ENCODE data around the gene ITFG1.
"Not testable (repeated sequence)": the region's sequence is repeated elsewhere in the genome, so short reads cannot be mapped to it uniquely, and the experiment has no call there.

Gene ITFG1

GRCh38 chr16:47140686-47141085 is 320.2 kb downstream of the ITFG1 start:
- no peak overlapping the region for H3K27ac ChIP-seq
- TF ChIP-seq, protein P1, sequence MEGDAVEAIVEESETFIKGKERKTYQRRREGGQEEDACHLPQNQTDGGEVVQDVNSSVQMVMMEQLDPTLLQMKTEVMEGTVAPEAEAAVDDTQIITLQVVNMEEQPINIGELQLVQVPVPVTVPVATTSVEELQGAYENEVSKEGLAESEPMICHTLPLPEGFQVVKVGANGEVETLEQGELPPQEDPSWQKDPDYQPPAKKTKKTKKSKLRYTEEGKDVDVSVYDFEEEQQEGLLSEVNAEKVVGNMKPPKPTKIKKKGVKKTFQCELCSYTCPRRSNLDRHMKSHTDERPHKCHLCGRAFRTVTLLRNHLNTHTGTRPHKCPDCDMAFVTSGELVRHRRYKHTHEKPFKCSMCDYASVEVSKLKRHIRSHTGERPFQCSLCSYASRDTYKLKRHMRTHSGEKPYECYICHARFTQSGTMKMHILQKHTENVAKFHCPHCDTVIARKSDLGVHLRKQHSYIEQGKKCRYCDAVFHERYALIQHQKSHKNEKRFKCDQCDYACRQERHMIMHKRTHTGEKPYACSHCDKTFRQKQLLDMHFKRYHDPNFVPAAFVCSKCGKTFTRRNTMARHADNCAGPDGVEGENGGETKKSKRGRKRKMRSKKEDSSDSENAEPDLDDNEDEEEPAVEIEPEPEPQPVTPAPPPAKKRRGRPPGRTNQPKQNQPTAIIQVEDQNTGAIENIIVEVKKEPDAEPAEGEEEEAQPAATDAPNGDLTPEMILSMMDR (conservative IDR thresholded peaks at IDR 0.05), result no peak

DNA sequence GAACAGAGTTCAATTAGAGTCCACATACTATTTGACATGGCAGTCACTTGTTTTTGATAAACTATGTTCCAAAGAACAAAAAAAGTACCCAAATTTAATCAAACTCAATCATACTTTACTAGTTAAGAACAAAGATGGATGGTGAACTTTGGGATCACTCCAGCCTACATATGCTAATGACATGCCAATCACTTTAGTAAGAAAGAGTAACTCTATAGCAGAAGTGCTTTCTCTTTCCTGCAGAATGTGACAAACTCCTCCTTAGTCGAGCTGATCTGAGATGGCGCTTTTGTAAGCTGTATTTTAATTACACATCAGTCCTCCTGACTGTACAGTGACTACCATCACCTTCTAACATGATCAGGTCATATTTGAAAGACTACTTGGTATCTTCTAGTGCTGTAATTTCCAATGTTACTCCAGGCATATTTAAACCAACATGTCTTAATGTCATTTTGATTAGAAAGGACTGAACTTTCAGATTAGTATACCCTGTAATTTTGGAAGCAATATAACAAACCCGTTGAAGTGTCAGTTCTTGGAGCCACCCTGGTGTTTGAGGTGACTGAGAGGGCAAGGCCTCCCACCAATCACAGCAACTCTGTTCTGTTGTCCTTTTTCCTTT is 321.2 kb downstream of the ITFG1 start:
- TF ChIP-seq, protein P1 (conservative IDR thresholded peaks at IDR 0.05), result no peak
- no peak overlapping the region for H3K27ac ChIP-seq

- not testable (repeated sequence) for H3K27ac ChIP-seq
These were observed 322.9 kb downstream of the ITFG1 start for GRCh38 chr16:47137925-47138324.

DNA sequence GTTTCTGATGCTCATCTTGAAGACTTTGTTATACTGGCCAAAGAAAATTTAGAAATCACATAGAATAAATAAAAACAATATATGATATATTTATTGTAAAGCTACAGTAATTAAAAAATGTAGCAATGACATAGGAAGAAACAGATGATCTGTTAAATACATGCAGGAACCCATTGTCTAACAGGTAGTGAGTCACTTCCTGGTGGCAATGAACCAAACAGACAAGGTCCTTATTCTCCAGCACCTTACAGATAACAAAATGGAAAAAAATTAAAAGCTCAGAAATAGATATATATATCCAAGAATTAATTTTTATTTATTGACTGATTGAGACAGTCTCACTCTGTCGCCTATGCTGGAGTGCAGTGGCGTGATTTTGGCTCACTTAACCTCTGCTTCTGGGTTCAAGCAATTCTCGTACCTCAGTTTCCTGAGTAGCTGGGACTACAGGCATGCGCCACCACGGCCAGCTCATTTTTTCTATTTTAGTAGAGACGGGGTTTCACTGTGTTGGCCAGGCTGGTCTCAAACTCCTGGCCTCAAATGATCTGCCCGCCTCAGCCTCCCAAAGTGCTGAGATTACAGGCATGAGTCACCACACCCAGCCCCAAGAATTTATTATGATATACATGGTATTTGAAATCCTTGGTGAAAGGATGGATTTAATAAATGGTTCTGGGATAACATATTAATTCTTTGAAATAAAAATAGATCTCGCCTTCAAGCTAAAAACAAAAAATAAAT is 324.6 kb downstream of the ITFG1 start:
- TF ChIP-seq, protein P1 (conservative IDR thresholded peaks at IDR 0.05), result no peak
- H3K27ac ChIP-seq, result no peak overlapping the region

DNA sequence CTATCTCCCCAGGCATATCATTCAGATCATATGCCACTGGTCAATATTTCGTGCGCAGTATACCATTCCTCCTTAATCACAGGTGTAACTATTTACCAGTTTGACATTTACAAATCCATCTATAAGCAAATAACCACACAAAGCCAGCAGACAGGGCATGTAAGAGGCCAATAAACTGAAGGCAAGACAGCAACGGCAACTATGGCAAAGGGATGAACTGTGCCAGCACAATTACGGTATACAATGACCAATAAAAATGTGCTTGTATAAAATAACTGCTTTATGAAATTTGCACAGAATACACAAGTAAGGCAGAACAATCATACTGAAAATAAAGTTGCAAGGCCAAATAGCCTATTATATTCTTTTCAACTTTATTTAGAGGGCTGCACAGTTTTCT is 326.3 kb downstream of the ITFG1 start:
- TF ChIP-seq, protein P1 (conservative IDR thresholded peaks at IDR 0.05), result no peak
- H3K27ac ChIP-seq, result peak overlapping the region; percentile 16; the same call in 1 of the 2 replicates

DNA sequence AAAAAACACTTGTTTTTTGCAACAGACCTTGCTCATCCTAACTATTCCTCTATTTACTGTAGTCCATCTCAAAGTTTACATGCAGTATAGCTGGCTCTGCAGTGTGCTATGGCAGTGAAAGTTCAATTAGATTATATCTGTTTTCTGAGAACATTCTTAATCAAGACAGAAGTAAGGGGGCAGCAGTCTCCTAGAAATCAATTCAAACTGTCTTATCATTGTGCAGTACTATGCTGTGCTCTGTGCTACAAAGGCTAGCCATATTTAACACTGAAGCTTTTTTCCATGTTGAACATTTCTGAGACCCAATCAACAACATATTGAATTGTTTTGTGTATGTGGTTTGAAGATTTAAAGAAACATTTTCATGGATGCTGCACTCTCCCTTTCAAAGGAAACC is 328.6 kb downstream of the ITFG1 start:
- no peak overlapping the region for H3K27ac ChIP-seq

DNA sequence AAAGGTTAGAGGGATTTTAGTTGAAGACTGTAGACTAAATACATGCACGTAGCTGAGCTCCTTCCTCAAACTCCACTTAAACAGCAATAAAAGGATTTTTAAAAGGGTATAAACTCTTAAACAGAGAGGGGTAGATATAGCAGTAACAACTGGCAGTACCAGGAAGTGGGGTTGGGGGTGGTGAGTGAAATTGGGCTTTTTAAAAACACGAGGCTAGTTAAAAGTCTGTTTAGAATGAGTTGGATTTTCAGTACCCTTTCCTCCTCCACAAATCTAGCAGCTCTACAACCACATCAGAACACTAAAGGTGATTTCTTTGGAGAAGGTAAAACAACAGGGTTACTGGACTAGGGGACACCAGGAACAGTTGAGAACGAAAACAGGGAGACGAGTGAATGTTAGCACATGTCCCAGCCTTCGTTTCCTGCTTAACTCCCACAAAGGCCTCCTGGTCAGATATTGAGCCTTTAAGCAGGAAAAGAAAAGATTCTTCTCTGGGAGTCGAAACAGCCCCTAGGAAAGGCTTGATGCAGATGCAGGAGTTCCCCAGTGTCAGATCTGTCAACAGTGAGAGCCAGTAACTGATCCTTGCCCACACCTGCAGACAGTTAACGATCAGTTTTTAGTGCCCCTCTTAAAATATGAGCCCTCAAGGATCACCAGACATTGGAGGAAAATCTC is 331.0 kb downstream of the ITFG1 start:
- H3K27ac ChIP-seq, result no peak overlapping the region
- TF ChIP-seq, protein P1 (conservative IDR thresholded peaks at IDR 0.05), result no peak

More for the DNA sequence above, 328.6 kb downstream of the ITFG1 start:
- TF ChIP-seq, protein P1 (conservative IDR thresholded peaks at IDR 0.05), result no peak

Data from VCaP (cell line).